GM08714 (cell line): Measurements from ENCODE around the gene PANX2.
"Not testable (repeated sequence)": the region's sequence is repeated elsewhere in the genome, so short reads cannot be mapped to it uniquely, and the experiment has no call there.

ENCODE experiments used
- H3K4me3 ChIP-seq: fragments of 200-500 bp; sonication (Bioruptor generic); 2 replicates; pipeline ENCODE4 v1.5.1; 2014; ENCODE audit warnings: mild to moderate bottlenecking, low read length, inconsistent platforms
- ZNF274 ChIP-seq: IDR thresholded peaks from 2 replicates; pipeline ENCODE4 v1.6.1; 2012; ENCODE audit warnings: mild to moderate bottlenecking, low read depth, low read length

Gene PANX2

DNA sequence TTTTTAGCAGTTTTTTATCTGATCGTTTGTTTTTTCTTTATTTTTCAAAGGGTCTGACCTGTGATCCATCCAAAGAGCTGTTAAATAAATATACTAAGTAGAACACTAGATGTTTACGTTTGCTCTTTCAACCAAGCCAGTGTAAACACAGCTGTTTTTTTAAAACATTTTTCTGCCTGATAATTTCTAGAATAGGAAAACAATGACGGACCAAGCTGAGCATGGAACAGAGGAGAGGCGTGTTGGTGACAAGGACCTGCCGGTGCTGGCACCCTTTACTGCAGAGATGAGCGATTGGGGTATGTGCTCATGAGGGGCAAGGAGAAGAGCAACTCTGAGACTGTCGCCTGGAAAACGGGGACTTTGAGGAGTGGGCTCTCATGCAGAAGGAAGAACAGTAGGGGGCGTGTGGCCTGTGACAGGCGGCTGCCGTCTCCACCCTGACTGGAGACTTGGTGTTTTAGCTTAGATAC, 28.6 kb upstream of the PANX2 start:
- no peak for TF ChIP-seq ZNF274
- no peak overlapping the region for H3K4me3 ChIP-seq

DNA sequence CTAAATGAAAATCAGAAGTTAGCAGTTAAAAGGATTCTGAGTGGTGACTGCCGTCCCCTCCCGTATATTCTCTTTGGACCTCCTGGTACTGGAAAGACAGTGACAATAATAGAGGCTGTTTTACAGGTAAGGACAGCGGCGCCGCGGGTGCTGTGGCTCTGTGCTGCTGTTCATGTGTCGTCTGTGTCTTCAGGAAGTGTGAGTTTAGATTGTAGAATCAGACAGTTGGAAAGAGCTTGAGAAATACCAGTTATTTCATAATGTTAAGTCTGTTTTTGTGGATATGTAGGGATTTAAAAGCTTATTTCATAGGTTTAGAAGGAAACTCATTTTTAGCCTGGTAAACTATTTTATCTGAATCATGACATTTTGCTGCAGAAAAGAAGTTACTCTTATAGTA, 27.4 kb upstream of the PANX2 start:
- TF ChIP-seq ZNF274, result no peak
- no peak overlapping the region for H3K4me3 ChIP-seq

DNA sequence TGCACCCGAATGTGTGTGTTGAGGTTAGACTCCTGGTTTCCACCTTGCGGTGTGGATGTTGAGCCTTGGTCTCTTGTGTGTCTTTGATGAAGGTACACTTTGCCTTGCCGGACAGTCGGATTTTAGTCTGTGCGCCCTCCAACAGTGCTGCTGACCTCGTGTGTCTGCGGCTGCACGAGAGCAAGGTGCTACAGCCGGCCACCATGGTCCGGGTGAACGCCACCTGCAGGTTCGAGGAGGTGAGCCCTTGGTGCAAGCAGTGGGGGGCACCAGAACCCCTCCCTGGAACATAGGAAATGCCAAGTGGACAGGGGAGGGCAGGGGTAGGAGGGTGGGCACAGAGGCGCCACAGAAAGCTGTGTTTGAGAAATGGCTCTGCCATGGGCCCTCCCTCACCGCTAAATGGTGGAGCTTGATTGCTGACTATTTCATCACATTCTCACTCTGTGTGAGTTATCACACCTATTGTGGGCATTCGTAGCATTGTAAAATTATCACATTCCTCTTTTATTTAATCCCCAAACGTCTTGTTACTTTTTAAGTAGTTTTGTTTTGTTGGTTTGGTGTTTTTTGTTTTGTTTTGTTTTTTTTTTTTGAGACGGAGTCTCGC, 26.4 kb upstream of the PANX2 start:
- no peak overlapping the region for H3K4me3 ChIP-seq
- no peak for TF ChIP-seq ZNF274

DNA sequence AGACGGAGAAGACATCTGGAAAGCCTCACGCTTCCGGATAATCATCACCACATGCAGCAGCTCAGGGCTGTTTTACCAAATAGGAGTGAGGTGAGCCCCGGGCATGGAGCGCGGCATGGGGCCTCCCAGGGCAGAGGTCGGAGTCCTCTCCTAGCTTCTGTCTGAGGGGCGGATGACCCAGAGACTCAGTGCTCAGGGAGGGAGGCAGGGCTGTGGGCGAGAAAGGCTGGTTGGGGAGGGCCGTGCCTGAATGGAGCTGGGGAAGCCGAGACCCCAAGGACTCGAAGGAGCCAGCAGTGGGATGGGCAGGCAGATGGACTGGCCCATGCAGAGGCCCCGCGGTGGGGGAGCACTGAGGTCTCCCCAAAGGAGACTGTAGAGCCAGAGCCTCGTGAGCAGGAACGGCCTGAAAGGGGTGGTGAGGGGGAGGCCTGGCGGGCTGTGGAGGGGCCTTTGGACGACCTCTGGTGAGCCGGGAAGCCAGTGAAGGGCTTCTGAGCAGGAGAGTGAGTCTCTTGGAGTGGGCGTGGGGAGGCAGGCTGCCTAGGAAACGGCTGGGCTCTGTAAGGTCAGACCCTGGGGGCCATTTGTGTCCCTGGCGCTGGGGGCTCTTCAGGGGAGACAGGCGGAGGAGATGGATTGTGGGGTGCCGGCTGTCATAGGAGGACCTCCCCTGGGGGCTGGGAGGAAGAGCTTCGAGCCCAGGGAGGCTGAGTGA, 24.7 kb upstream of the PANX2 start:
- no peak for TF ChIP-seq ZNF274
- H3K4me3 ChIP-seq, result no peak overlapping the region

DNA sequence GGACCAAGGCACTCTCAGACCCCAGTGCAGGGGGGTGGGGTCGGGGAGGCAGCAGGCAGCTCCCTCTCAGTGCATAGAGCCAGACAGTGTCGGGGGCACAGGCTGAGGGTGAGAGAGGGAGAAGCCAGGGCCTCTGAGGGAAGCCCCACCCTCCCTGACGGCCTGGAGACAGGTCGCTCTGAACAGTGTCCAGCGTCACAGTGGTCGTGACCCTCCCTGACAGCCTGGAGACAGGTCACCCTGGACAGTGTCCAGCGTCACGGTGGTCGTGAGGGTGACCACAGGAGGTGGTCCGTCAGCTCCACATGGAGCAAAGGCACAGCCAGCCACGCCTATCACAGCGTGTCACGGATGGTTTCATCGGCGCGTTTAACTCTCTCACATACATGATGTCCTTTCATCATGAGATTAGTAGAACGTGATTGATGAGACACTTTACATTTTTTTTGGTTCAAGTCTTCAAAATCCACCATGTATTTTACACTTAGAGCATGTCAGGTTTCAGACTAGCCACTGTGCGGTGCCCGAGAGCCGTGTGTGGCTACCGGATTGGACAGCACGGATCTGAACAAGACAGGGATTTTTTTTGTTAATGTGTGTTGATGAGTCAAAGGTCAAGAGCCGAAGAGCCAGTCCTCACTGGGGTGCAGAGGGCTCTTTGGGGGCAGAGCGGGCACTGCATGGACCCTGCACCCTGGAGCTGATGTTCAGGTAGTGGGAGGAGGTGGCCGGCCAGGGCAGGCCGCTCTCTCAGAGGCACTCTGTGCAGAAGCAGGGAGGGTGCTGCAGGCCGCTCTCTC, 23.9 kb upstream of the PANX2 start:
- TF ChIP-seq ZNF274, result no peak
- H3K4me3 ChIP-seq, result no peak overlapping the region

DNA sequence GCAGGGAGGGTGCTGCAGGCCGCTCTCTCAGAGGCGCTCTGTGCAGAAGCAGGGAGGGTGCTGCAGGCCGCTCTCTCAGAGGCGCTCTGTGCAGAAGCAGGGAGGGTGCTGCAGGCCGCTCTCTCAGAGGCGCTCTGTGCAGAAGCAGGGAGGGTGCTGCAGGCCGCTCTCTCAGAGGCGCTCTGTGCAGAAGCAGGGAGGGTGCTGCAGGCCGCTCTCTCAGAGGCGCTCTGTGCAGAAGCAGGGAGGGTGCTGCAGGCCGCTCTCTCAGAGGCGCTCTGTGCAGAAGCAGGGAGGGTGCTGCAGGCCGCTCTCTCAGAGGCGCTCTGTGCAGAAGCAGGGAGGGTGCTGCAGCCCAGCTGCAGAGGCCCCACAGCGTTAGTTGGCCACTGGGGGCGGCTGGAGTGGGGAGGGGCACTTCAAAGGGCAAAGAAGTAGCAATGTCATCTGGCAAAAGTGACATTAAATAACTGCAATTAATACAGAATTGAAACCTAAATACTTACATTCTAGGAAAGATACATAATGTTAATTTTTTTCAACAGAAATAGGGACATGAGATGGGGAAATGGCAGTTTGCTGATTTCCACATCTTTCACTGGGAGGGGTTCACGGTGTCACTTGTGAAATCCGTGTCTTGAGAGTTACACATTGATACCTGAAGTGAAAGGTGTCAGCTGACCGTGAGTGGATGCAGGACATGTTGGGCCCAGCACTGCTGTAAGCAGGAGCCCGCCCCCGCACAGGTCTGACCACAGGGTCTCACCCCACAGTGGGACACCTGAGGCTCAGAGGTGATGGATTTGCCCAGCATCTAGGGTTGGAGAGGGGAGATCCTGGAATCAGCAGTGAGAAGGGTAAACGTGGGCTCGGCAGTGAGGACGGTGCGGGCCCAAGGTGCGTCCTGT, 23.0 kb upstream of the PANX2 start:
- H3K4me3 ChIP-seq, result not testable (repeated sequence)

DNA sequence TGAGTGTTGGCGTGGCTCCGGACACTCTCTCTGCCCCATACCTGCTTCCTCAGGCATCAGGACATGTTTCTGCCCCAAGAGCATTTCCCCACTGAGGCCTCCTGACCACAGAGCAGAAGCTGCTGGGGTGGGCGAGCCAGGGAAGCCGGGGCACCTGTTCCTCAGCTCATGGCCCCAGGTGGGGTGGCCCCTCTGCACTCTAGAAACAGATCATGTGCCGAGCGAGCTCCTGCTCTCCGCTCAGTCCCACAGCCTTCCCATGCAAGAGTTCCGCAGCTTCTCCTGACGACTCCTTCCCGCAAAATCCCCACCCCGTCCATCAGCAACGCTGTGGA, 22.4 kb upstream of the PANX2 start:
- H3K4me3 ChIP-seq, result no peak overlapping the region
- TF ChIP-seq ZNF274, result no peak

DNA sequence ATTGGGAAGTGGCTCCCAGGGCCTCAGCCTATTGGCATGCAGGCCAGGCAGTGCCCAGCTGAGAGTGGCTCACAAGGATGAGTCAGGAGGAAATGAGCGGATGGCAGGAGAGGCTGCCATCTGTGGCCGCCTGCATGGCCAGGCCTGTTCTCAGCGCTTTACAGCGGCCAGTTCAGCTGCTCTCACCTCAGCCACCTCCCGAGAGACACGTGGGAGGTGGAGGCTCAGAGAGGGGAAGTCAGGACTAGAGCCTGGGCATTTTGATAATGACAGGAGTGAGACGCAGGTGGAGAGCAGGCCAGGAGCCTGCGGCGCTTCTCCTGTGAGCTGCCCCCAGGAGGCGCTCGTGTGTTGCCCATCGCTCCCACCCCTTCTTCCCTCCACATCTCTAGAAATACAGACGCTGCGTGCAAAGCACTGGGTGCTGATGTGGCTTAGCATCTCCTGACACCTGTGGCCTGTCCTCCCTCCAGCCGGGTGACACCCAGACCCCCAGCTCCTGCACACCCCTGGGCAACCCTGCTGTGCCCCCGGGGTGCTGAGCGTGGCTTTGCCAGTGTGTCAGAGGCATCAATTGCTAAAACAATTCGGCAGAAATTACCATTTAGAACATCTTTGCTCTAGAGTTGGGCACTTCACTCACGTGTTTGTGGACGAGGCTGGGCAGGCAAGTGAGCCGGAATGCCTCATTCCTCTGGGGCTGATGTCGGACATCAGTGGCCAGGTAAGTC, 21.4 kb upstream of the PANX2 start:
- H3K4me3 ChIP-seq, result no peak overlapping the region
- TF ChIP-seq ZNF274, result no peak

DNA sequence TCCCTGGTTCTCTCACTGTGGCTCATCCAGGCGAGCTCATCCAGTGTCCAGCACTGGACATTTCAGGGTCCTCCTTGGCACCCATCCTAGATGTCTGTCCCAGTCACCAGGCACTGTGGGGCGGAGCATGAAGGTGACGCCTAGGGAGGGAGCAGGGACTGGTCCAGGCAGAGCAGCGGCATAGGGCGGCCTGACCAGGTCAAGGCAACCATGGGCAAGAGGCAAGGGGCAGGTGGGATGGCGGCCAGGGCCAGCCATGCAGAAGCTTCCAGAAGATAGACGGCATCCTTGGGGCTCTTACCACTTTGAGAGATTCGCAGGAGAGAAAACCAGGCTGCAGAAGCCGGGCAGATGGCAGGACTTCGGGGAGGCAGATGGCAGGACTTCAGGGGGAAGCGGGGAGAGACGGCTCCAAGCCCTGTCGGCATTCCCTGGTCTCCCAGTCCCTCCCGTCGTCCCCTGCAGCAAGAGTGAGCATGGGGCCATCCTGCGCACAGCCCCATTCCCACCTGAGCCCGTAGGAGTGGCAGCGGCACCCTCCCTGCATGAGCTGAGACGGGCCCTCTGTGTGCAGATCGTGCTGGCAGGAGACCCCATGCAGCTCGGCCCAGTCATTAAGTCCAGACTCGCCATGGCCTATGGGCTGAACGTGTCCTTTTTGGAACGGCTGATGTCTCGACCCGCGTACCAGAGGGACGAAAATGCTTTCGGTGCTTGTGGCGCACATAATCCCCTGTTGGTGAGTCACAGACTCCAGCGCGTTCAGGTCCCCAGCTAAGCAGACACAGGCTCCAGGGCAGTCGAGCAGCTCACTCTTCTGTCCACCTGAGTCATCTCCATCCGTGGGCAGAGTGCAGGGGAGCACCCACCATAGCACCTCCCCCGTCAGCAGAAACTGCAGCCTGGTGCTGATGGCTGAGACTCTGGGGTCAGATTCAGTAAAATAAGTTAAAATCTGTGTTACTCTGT, 20.1 kb upstream of the PANX2 start:
- TF ChIP-seq ZNF274, result no peak
- H3K4me3 ChIP-seq, result no peak overlapping the region

DNA sequence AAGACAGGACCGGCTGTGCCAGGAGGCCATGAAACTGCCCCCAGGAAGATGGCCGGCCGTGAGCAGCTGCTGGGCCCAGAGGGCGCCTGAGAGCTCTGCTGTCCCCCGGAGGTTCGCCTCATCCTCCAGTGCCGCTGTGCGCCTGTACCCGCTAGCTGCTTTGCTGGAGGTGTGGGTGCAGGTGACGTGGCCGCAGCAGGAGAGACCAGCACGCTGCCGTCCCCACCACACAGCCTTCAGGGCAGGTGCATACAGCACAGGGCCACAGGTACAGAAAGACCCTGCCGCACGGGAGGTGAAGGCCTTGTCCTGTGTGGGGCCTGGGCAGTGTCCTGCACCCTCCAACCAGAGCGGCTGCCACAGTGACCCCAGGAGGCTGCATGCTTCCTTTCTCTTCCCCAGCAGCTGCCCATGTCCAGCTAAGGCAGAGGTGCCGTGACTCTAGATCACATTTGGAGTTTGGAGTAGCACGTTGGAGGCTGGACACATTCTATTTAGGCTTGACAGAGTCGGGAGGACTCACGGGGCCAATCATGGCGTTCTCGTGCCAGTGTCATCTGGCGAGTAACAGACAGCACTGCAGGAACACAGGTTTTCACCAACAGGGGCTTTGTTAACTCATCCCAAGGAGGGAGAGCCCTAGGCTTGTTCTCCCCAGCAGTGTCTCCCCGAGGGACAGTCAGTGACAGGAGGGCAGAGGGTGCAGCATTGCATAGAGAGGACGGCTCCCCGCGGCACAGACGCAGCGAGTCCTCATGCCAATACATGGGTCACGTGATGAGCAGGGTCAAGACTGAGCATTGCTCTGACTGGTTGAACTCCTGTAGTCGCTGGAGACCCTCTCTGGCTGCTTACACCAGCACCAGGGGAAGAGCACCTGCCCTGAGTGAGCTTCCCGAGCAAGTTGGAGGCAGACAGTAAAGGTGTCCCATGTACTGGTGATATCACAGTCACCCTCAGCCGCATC, 18.7 kb upstream of the PANX2 start:
- TF ChIP-seq ZNF274, result no peak
- no peak overlapping the region for H3K4me3 ChIP-seq

DNA sequence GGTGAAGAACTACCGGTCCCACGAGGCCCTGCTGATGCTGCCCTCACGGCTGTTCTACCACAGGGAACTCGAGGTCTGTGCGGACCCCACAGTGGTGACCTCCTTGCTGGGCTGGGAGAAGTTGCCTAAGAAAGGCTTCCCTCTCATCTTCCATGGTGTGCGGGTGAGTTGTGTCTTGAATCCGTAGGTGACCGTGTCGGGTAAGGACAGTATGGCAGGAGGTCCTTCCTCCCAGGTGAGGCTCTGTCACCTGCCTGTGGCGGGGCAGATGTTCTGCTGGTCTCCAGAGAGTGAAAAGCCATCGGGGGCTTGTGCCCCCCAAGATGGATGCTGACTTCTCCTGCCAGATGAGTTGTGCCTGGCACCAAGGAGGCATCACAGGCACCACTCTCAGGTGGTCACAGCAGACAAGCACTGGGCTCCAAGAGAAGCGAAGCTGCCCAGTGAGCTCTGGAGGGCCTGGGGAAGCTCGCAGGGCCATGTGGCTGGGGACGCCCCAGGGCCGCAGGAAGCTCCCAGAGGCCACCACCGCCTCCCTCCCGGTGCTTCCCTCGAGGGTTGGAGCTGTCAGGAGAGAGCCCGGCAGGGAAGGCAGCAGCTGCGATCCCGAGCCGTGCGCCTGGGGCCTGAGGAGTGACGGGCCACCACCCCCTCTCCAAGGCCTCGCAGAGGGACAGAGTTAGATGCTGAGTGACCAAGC, 17.3 kb upstream of the PANX2 start:
- no peak overlapping the region for H3K4me3 ChIP-seq
- TF ChIP-seq ZNF274, result no peak
